LoVo (cell line): ENCODE data around the gene OLFML2B.

Experiments
- DNase-seq: peaks from one replicate; pipeline ENCODE4 v3.0.0-alpha.2; 2016; ENCODE audit warnings: low spot score

OLFML2B gene

GRCh38 chr1:162006081-162006480, 17.6 kb downstream of the OLFML2B start:
- DNase-seq: no peak

- DNase-seq: no peak
Observed at GRCh38 chr1:162004441-162004950, 19.2 kb downstream of the OLFML2B start.

- no peak for DNase-seq
Observed at GRCh38 chr1:162003830-162004215, 19.8 kb downstream of the OLFML2B start.

- DNase-seq: no peak
Observed at GRCh38 chr1:162003061-162003829, 20.4 kb downstream of the OLFML2B start.

- no peak for DNase-seq
Observed at GRCh38 chr1:162000053-162000420, 23.6 kb downstream of the OLFML2B start.

GRCh38 chr1:161999301-162000052, 24.2 kb downstream of the OLFML2B start:
- DNase-seq: no peak

GRCh38 chr1:161998811-161999210, 24.9 kb downstream of the OLFML2B start:
- no peak for DNase-seq

- no peak for DNase-seq
Observed at GRCh38 chr1:161997152-161997551, 26.5 kb downstream of the OLFML2B start.

- DNase-seq: no peak
Observed at GRCh38 chr1:161994175-161994668, 29.4 kb downstream of the OLFML2B start.

- DNase-seq: no peak
Observed at GRCh38 chr1:161993576-161993975, 30.1 kb downstream of the OLFML2B start.

GRCh38 chr1:161989786-161990185, 33.9 kb downstream of the OLFML2B start:
- no peak for DNase-seq

GRCh38 chr1:161989108-161989507, 34.6 kb downstream of the OLFML2B start:
- no peak for DNase-seq

GRCh38 chr1:161988413-161988812, 35.3 kb downstream of the OLFML2B start:
- DNase-seq: no peak

- no peak for DNase-seq
Observed at GRCh38 chr1:161987872-161988271, 35.8 kb downstream of the OLFML2B start.

- DNase-seq: no peak
Observed at GRCh38 chr1:161987303-161987702, 36.4 kb downstream of the OLFML2B start.

GRCh38 chr1:161986328-161986727, 37.3 kb downstream of the OLFML2B start:
- DNase-seq: no peak

GRCh38 chr1:161985301-161985822, 38.3 kb downstream of the OLFML2B start:
- no peak for DNase-seq

GRCh38 chr1:161983725-161984124, 39.9 kb downstream of the OLFML2B start:
- DNase-seq: no peak

GRCh38 chr1:161982917-161983316, 40.8 kb downstream of the OLFML2B start:
- DNase-seq: no peak

- no peak for DNase-seq
Observed at GRCh38 chr1:161982507-161982895, 41.2 kb downstream of the OLFML2B start.

GRCh38 chr1:161981735-161982506, 41.7 kb downstream of the OLFML2B start:
- DNase-seq: no peak

- DNase-seq: no peak
Observed at GRCh38 chr1:161981126-161981525, 42.5 kb downstream of the OLFML2B start.
